22Rv1 (cell line): ENCODE results near the gene CBLB.

Experiments used
- H3K27ac ChIP-seq: fragments of 450-650 bp; 2 replicates; pipeline ENCODE4 v1.5.1; 2017
- ZFX ChIP-seq: fragments of 450-650 bp; IDR thresholded peaks from 2 replicates; pipeline ENCODE4 v1.6.1; 2017; ENCODE audit warnings: antibody characterized with exemption, borderline replicate concordance
- TF ChIP-seq, protein P1 (sequence below): fragments of 450-650 bp; IDR thresholded peaks from 2 replicates; pipeline ENCODE4 v1.5.1; 2017; ENCODE audit warnings: mild to moderate bottlenecking

Gene CBLB

DNA sequence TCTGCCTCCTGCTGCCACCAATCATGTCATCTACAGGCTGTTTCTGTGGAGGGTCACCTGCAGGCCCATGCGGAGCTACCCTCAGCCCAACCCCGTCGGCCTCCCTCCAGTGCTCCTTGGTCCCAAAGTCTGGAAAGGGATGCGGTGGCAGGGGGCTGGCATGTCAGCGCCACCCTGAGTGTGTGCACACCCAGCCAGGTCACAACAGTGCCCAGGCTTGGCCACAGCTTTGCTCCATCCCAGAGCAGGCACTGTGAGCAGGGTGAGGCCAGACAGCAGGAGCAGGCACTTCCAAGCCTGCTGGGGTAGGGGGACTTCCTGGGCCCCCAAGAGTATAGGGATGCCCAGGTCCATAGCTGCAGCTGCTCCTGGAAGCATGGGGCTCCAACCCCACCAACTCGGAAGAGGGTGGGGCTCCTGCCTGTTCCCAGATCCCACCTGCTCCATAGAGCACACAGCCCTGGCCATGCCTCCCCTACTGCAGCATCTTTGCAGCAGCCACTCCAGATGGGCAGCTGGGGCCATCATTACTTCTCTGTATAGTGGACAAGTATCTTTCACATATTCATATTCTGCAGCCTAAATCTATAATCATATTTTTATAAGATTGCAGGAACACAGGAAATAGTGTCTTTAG lies 109.3 kb downstream of the CBLB start:
- TF ChIP-seq ZFX, result no peak
- TF ChIP-seq, protein P1, sequence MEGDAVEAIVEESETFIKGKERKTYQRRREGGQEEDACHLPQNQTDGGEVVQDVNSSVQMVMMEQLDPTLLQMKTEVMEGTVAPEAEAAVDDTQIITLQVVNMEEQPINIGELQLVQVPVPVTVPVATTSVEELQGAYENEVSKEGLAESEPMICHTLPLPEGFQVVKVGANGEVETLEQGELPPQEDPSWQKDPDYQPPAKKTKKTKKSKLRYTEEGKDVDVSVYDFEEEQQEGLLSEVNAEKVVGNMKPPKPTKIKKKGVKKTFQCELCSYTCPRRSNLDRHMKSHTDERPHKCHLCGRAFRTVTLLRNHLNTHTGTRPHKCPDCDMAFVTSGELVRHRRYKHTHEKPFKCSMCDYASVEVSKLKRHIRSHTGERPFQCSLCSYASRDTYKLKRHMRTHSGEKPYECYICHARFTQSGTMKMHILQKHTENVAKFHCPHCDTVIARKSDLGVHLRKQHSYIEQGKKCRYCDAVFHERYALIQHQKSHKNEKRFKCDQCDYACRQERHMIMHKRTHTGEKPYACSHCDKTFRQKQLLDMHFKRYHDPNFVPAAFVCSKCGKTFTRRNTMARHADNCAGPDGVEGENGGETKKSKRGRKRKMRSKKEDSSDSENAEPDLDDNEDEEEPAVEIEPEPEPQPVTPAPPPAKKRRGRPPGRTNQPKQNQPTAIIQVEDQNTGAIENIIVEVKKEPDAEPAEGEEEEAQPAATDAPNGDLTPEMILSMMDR, result no peak
- H3K27ac ChIP-seq, result no peak overlapping the region

DNA sequence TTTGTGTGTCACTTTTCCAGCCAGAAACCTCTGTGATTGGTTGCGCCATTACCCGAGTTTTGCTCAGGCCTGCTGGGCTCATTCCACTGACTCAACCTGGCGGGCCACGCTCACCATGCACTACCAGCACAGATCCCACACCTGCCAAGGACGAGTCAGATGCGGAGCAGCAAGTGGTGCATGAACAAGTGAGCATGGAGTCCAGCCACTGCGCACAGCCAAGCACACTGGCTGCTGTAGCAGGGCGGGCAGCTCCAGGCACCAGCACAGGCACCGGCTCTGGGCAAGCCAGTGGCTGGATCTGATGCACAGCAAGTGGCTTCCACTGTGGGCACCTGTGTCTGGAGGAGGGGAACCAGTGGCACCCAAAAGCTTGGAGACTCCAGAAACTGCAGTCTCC lies 110.4 kb downstream of the CBLB start:
- H3K27ac ChIP-seq, result no peak overlapping the region
- TF ChIP-seq, protein P1, result no peak
- TF ChIP-seq ZFX, result no peak

DNA sequence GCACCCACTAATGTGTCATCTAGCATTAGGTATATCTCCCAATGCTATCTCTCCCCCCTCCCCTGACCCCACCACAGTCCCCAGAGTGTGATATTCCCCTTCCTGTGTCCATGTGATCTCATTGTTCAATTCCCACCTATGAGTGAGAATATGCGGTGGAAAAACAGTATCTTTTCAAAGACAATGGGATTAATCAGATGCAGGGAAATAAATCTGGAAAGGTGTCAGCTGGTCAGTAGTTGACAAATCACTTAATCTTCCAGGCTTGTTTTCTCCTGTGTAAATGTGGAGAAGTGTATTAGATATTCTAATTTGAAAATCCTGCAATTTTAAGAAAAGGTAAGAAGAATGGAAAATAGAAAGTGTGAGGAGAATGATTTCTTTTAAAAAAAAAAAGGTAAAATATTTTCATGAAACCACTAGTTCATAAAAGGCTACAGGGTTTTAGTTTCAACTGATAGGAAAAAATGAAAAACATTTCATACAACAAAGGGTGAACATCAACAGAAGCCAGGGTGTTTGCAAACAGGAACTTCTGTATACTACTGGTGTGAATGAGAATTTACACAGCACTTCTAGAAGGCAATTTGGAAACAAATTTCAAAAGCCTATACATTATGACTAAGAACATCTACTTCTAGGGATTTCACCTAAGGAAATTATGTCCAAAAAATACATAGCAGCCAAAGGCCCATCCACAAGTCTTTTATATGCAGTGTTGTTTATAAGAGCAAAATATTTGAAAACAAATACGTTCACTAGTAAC lies 113.5 kb downstream of the CBLB start:
- no peak for TF ChIP-seq ZFX
- TF ChIP-seq, protein P1, result no peak
- H3K27ac ChIP-seq, result no peak overlapping the region

DNA sequence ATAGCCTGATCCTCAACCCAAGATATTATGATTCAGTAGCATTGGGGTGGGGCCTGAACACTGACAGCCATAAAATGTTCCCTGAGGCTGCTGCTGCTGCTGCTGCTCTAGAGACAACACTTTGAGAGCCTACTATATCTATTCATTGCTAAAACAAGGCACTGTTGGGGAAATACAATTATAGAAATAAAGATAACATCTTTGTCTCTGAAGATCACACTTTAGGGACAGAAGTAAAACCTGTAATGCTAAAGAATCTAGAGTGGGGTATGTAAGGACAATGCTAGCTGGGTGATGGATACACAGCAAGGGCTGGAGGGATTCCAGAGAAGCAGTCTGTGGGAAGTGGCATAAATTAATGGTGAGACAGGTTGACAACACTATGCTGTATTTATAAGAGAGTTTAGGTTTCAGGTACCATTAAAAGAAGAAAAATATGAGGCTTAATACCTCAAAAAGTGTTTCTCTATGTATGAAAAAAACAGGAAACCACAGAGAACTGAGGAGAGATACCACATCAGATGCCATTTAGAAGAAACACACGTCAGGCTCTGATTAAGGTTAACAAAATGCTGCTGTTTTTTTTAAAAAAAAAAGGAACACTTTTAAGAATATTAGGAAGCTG lies 115.9 kb downstream of the CBLB start:
- no peak for TF ChIP-seq ZFX
- TF ChIP-seq, protein P1, result no peak
- H3K27ac ChIP-seq, result no peak overlapping the region

DNA sequence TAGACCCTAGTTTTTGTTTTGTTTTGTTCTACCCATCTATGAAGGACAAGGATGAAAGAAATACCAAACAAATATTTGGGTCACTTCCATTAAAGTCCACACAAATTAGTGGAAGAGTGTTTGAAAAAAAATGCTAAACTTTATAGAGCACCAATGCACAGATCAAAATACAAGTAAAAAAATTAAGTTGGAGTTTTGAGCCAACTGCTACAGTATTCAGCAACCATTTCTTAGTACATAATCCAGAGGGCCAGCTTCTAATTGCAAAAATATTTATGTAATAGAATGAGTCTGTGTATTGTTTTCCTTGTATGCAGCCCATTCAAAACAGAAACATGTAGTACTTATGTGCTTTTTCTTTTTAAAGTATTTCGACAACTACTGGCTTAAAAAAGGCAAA lies 121.1 kb downstream of the CBLB start:
- TF ChIP-seq, protein P1, result no peak
- TF ChIP-seq ZFX, result no peak
- no peak overlapping the region for H3K27ac ChIP-seq

DNA sequence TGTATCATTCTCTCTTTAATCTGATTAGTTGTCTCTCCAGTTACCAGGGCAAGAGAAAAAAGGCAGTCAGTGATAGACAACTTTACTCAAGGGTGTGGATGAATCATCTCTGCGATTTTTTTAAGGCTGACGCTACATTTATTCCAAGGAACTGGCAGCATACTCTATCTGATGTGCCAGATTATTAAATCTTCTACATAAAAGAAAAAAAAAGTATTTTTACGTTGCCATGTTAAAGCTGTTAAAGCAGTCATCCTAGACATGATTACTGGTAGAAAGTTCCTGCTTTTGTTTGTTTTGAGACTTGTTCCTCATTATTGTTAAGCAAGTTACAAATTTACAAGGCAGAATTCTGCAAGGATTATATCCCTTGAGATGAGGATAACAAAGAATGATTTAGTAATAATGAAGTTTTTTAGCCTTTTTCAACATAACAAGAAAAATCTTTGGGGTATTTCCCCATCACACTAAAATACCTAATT lies 121.7 kb downstream of the CBLB start:
- no peak overlapping the region for H3K27ac ChIP-seq
- TF ChIP-seq, protein P1, result no peak
- TF ChIP-seq ZFX, result no peak
